Gastroesophageal sphincter (tissue), 4 donors: Measurements from ENCODE around the gene EML4. TPM values are rescaled to one million over a fixed set of nuclear protein-coding genes. Genes with fewer than 3 reads are reported as not detected.

Source experiments
- ATAC-seq: fragments of 150-250 bp; one replicate; pipeline ENCODE4 v1.9.1; 2016; ENCODE audit warnings: mild to moderate bottlenecking, moderate library complexity
- H3K27ac ChIP-seq, 4 donors: fragments of 200-600 bp; sonication (generic) in 3 of 4; 1 replicate in 3 of 4; 2 replicates in 1 of 4; pipeline ENCODE4 v1.5.1; 2016 to 2019
- H3K27me3 ChIP-seq: fragments of 200-600 bp; sonication (generic); one replicate; pipeline ENCODE4 v1.5.1; 2019
- H3K36me3 ChIP-seq, 2 donors: fragments of 200-600 bp; sonication (generic); one replicate each; pipeline ENCODE4 v1.5.1; 2019; ENCODE audit warnings: control low read depth in 1 of 2
- H3K4me1 ChIP-seq, 3 donors: fragments of 200-600 bp; sonication (generic); 1 replicate in 2 of 3; 2 replicates in 1 of 3; pipeline ENCODE4 v1.5.1; 2016 to 2019; ENCODE audit warnings: control low read depth in 2 of 3
- H3K4me3 ChIP-seq, 2 donors: fragments of 200-600 bp; sonication (generic); one replicate each; pipeline ENCODE4 v1.5.1; 2019; ENCODE audit warnings: mild to moderate bottlenecking in 1 of 2, moderate library complexity in 1 of 2
- H3K9me3 ChIP-seq, 3 donors: fragments of 200-600 bp; sonication (generic); one replicate each; pipeline ENCODE4 v1.5.1; 2017 to 2019; ENCODE audit warnings: control low read depth in 2 of 3
- EP300 ChIP-seq: sonication (generic); formaldehyde crosslinking; IDR thresholded peaks from one replicate; pipeline ENCODE4 v1.6.1; 2017; ENCODE audit warnings: antibody characterized with exemption, mild to moderate bottlenecking
- POLR2A ChIP-seq, 2 donors: fragments of 450-650 bp; IDR thresholded peaks; one replicate each; pipeline ENCODE4 v1.6.1; 2017; ENCODE audit warnings: antibody characterized with exemption in 2 of 2, mild to moderate bottlenecking in 2 of 2, moderate library complexity in 1 of 2
- POLR2AphosphoS5 ChIP-seq: sonication (generic); formaldehyde crosslinking; IDR thresholded peaks from one replicate; pipeline ENCODE4 v1.6.1; 2017; ENCODE audit warnings: antibody characterized with exemption
- WGBS, 2 donors: methylation state at CpG; one replicate each; pipeline ENCODE4 v1.1.5; 2018; ENCODE audit warnings: low coverage in 1 of 2; 5-methylcytosine and 5-hydroxymethylcytosine counted together
- total RNA-seq, 4 donors: library from RNA; depleted of rRNA; stranded (reverse); fragments of >200 nt; gene quantifications; one replicate each; pipeline ENCODE4 v1.1.0, GENCODE V29; 2016
- TF ChIP-seq, protein P1 (sequence below), 4 experiments: fragments of 200-600 bp in 2 of 4; fragments of 450-650 bp in 2 of 4; sonication (generic) in 1 of 4; IDR thresholded peaks; one replicate each; pipeline ENCODE4 v1.5.1; 2017 to 2019; ENCODE audit warnings: antibody characterized with exemption in 4 of 4, mild to moderate bottlenecking in 2 of 4, moderate library complexity in 2 of 4

The EML4 gene
- total RNA-seq, 4 donors from 2014 or later: 18.5 to 31.4 (median 23.7) TPM

DNA sequence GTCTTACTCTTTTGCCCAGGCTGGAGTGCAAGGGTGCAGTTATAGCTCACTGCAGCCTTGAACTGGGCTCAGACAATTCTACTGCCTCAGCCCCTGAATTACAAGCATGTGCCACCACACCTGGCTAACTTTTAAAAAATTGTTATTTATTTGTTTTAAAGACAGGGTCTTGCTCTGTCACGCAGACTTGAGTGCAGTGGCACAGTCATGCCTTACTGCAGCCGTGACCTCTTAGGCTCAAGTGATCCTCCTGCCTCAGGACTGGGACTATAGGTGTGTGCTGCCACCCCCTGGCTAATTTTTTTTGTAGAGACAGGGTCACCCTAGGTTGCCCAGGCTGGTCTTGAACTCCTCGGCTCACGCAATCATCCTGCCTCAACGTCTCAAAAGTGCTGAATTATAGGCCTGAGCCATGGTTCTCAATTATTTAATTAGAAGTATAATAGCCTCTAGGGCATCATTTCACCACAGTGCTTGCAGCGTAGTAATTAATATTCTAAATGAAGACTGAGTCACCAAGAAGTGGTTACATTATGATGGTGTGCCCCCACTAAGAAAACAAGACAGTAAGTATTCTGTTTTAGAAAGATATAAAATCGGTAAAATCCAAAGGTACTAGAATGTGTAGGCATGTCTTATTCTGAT lies 69.6 kb downstream of the EML4 start:
- TF ChIP-seq EP300 (no peak), POLR2A (IDR thresholded peaks at IDR 0.05) (no peak)
- TF ChIP-seq, protein P1, sequence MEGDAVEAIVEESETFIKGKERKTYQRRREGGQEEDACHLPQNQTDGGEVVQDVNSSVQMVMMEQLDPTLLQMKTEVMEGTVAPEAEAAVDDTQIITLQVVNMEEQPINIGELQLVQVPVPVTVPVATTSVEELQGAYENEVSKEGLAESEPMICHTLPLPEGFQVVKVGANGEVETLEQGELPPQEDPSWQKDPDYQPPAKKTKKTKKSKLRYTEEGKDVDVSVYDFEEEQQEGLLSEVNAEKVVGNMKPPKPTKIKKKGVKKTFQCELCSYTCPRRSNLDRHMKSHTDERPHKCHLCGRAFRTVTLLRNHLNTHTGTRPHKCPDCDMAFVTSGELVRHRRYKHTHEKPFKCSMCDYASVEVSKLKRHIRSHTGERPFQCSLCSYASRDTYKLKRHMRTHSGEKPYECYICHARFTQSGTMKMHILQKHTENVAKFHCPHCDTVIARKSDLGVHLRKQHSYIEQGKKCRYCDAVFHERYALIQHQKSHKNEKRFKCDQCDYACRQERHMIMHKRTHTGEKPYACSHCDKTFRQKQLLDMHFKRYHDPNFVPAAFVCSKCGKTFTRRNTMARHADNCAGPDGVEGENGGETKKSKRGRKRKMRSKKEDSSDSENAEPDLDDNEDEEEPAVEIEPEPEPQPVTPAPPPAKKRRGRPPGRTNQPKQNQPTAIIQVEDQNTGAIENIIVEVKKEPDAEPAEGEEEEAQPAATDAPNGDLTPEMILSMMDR (IDR thresholded peaks at IDR 0.05): peak in 2 of 4 experiments; percentile 43 to 59
- peak; percentile 62 for ATAC-seq
- peaks cover 0 to 8% (median 0%) of the 10 kb centered on the region in 3 donors for H3K4me1 ChIP-seq
- no peak overlapping the region for H3K27ac ChIP-seq
- H3K4me3 ChIP-seq: no peak overlapping the region
- no peaks in the 10 kb centered on the region for H3K27me3 ChIP-seq
- H3K9me3 ChIP-seq: no peaks in the 10 kb centered on the region
- 63 to 87% methylated on average over 2 to 5 of the region's 7 CpGs for WGBS, 2 donors
- no peaks in the 10 kb centered on the region for H3K36me3 ChIP-seq

GRCh38 chr2:42239289-42239661 lies 70.1 kb downstream of the EML4 start:
- WGBS, 2 donors: 69 to 82% methylated on average over 3 of the region's 3 CpGs
- H3K4me3 ChIP-seq: no peak overlapping the region
- H3K27ac ChIP-seq: no peak overlapping the region
- ATAC-seq: no peak
- H3K4me1 ChIP-seq: peaks cover 0 to 3% (median 0%) of the 10 kb centered on the region in 3 donors
- no peaks in the 10 kb centered on the region for H3K9me3 ChIP-seq
- no peaks in the 10 kb centered on the region for H3K27me3 ChIP-seq
- no peaks in the 10 kb centered on the region for H3K36me3 ChIP-seq
- TF ChIP-seq POLR2AphosphoS5: no peak
- no peak for TF ChIP-seq POLR2A (IDR thresholded peaks at IDR 0.05)
- no peak for TF ChIP-seq EP300

- no peak for TF ChIP-seq POLR2A (IDR thresholded peaks at IDR 0.05)
- no peak for TF ChIP-seq POLR2AphosphoS5
- TF ChIP-seq, protein P1 (IDR thresholded peaks at IDR 0.05): no peak
- no peak for TF ChIP-seq EP300
- H3K36me3 ChIP-seq: no peaks in the 10 kb centered on the region
- 66 to 67% methylated on average over 1 of the region's 1 CpG for WGBS, 2 donors
- no peaks in the 10 kb centered on the region for H3K9me3 ChIP-seq
- no peak overlapping the region for H3K27ac ChIP-seq
- no peaks in the 10 kb centered on the region for H3K27me3 ChIP-seq
- no peak for ATAC-seq
- H3K4me3 ChIP-seq: no peak overlapping the region
- no peaks in the 10 kb centered on the region for H3K4me1 ChIP-seq
Observed at GRCh38 chr2:42239811-42240210, 70.7 kb downstream of the EML4 start.

- Histone ChIP-seq H3K27me3 (no peaks in the 10 kb centered on the region), H3K4me3 (no peak overlapping the region), H3K9me3 (no peaks in the 10 kb centered on the region), H3K27ac (no peak overlapping the region), H3K4me1 (no peaks in the 10 kb centered on the region), H3K36me3 (peaks cover 0 to 11% of the 10 kb centered on the region in 2 donors)
- WGBS, 2 donors: 60 to 66% methylated on average over 4 of the region's 4 CpGs
- ATAC-seq: no peak
- no peak for TF ChIP-seq POLR2A (IDR thresholded peaks at IDR 0.05)
- TF ChIP-seq EP300: no peak
- no peak for TF ChIP-seq POLR2AphosphoS5
- TF ChIP-seq, protein P1 (IDR thresholded peaks at IDR 0.05): no peak
Observed at GRCh38 chr2:42241517-42241916, 72.4 kb downstream of the EML4 start.

GRCh38 chr2:42243297-42243696 lies 74.1 kb downstream of the EML4 start:
- TF ChIP-seq POLR2A (IDR thresholded peaks at IDR 0.05) (no peak), POLR2AphosphoS5 (no peak), EP300 (no peak)
- TF ChIP-seq, protein P1 (IDR thresholded peaks at IDR 0.05): no peak
- peaks cover 0 to 16% of the 10 kb centered on the region in 2 donors for H3K36me3 ChIP-seq
- 90 to 97% methylated on average over 3 of the region's 3 CpGs for WGBS, 2 donors
- H3K9me3 ChIP-seq: no peaks in the 10 kb centered on the region
- no peak overlapping the region for H3K27ac ChIP-seq
- ATAC-seq: no peak
- no peaks in the 10 kb centered on the region for H3K27me3 ChIP-seq
- no peak overlapping the region for H3K4me3 ChIP-seq
- no peaks in the 10 kb centered on the region for H3K4me1 ChIP-seq
